H7 (cell line): ENCODE results near the gene SLC17A9. TPM values are rescaled to one million over a fixed set of nuclear protein-coding genes. Genes with fewer than 3 reads are reported as not detected.
A peak's percentile ranks its signal among the peaks of the same experiment; 100 is the strongest.
"Not testable (repeated sequence)": the region's sequence is repeated elsewhere in the genome, so short reads cannot be mapped to it uniquely, and the experiment has no call there.

ENCODE experiments used
- DNase-seq: peaks from one replicate; pipeline ENCODE4 v3.0.0; 2012
- H3K27me3 ChIP-seq: 2 replicates; pipeline ENCODE4 v1.6.0; 2011; ENCODE audit warnings: mild to moderate bottlenecking, low read length; ENCODE audit not compliant: control insufficient read depth, insufficient read depth
- H3K36me3 ChIP-seq: replicated peaks from 2 replicates; pipeline ENCODE4 v1.5.1; 2011; ENCODE audit warnings: low read length; ENCODE audit not compliant: control insufficient read depth, insufficient read depth
- H3K4me3 ChIP-seq: 2 replicates; pipeline ENCODE4 v1.5.1; 2011; ENCODE audit warnings: low read depth, mild to moderate bottlenecking, control low read depth, low read length, moderate library complexity; ENCODE audit not compliant: insufficient read depth
- total RNA-seq: library from RNA; depleted of rRNA; stranded (reverse); fragments of >200 nt; shearing (Covaris generic); gene quantifications from 2 replicates; pipeline ENCODE4 v1.2.3, GENCODE V29; 2014

The SLC17A9 gene
- total RNA-seq, 1 experiment from 2014 or later, result 32.6 TPM

- no peaks in the 10 kb centered on the region for H3K27me3 ChIP-seq
- DNase-seq, result peak; percentile 88
- peaks cover 22% of the 10 kb centered on the region for H3K36me3 ChIP-seq
- no peak overlapping the region for H3K4me3 ChIP-seq
Observed at GRCh38 chr20:62914970-62915457, 37.5 kb upstream of the SLC17A9 start.

GRCh38 chr20:62916703-62917476 is 35.6 kb upstream of the SLC17A9 start:
- Histone ChIP-seq H3K4me3 (no peak overlapping the region), H3K36me3 (peaks cover 11% of the 10 kb centered on the region), H3K27me3 (no peaks in the 10 kb centered on the region)
- no peak for DNase-seq

GRCh38 chr20:62917720-62918119 is 34.8 kb upstream of the SLC17A9 start:
- no peak for DNase-seq
- H3K4me3 ChIP-seq, result no peak overlapping the region
- H3K36me3 ChIP-seq, result peaks cover 8% of the 10 kb centered on the region
- H3K27me3 ChIP-seq, result no peaks in the 10 kb centered on the region

- H3K4me3 ChIP-seq, result no peak overlapping the region
- DNase-seq, result no peak
- no peaks in the 10 kb centered on the region for H3K27me3 ChIP-seq
- H3K36me3 ChIP-seq, result peaks cover 5% of the 10 kb centered on the region
Observed at GRCh38 chr20:62918147-62918546, 34.4 kb upstream of the SLC17A9 start.

GRCh38 chr20:62918831-62919230 is 33.7 kb upstream of the SLC17A9 start:
- DNase-seq, result no peak
- no peaks in the 10 kb centered on the region; the same call in 1 of the 2 replicates for H3K36me3 ChIP-seq
- no peak overlapping the region for H3K4me3 ChIP-seq
- no peaks in the 10 kb centered on the region for H3K27me3 ChIP-seq

- H3K27me3 ChIP-seq, result no peaks in the 10 kb centered on the region
- no peak for DNase-seq
- no peaks in the 10 kb centered on the region for H3K36me3 ChIP-seq
- no peak overlapping the region for H3K4me3 ChIP-seq
Observed at GRCh38 chr20:62920039-62920645, 32.4 kb upstream of the SLC17A9 start.

GRCh38 chr20:62921119-62921687 is 31.3 kb upstream of the SLC17A9 start:
- peak; percentile 76 for DNase-seq
- H3K36me3 ChIP-seq, result no peaks in the 10 kb centered on the region
- no peaks in the 10 kb centered on the region for H3K27me3 ChIP-seq
- no peak overlapping the region for H3K4me3 ChIP-seq

GRCh38 chr20:62922451-62922921 is 30.0 kb upstream of the SLC17A9 start:
- H3K36me3 ChIP-seq, result no peaks in the 10 kb centered on the region
- DNase-seq, result no peak
- H3K4me3 ChIP-seq, result no peak overlapping the region
- no peaks in the 10 kb centered on the region for H3K27me3 ChIP-seq

GRCh38 chr20:62923059-62923668 is 29.3 kb upstream of the SLC17A9 start:
- H3K4me3 ChIP-seq, result not testable (repeated sequence)

GRCh38 chr20:62923669-62924441 is 28.7 kb upstream of the SLC17A9 start:
- H3K36me3 ChIP-seq, result no peaks in the 10 kb centered on the region
- H3K27me3 ChIP-seq, result no peaks in the 10 kb centered on the region
- no peak for DNase-seq
- H3K4me3 ChIP-seq, result peak overlapping the region; percentile 96; the same call in 1 of the 2 replicates

More at GRCh38 chr20:62923059-62923668, 29.3 kb upstream of the SLC17A9 start:
- not testable (repeated sequence) for H3K36me3 ChIP-seq, DNase-seq, H3K27me3 ChIP-seq

GRCh38 chr20:62924442-62925075 is 27.9 kb upstream of the SLC17A9 start:
- Histone ChIP-seq H3K4me3 (peak overlapping the region; percentile 96), H3K36me3 (no peaks in the 10 kb centered on the region), H3K27me3 (no peaks in the 10 kb centered on the region)
- no peak for DNase-seq

- H3K4me3 ChIP-seq, result peak overlapping the region; percentile 96
- H3K27me3 ChIP-seq, result no peaks in the 10 kb centered on the region
- DNase-seq, result no peak
- no peaks in the 10 kb centered on the region for H3K36me3 ChIP-seq
Observed at GRCh38 chr20:62925076-62925419, 27.5 kb upstream of the SLC17A9 start.

- peak; percentile 66 for DNase-seq
- Histone ChIP-seq H3K36me3 (no peaks in the 10 kb centered on the region), H3K27me3 (no peaks in the 10 kb centered on the region), H3K4me3 (peak overlapping the region; percentile 96)
Observed at GRCh38 chr20:62925420-62926228, 26.9 kb upstream of the SLC17A9 start.
